HepG2 (cell line): ENCODE results near the gene FKBP10. TPM values are rescaled to one million over a fixed set of nuclear protein-coding genes. Genes with fewer than 3 reads are reported as not detected.

Source experiments
- EP300 ChIP-seq, 3 experiments: sonication (generic) in 1 of 3; formaldehyde crosslinking in 1 of 3; IDR thresholded peaks; 2 replicates each; pipeline versions ENCODE4 v1.5.1 to v1.6.1; 2011 to 2020; ENCODE audit warnings: low read depth in 2 of 3, low read length in 2 of 3, borderline replicate concordance in 1 of 3, improper control_type of control experiment in 1 of 3, mild to moderate bottlenecking in 1 of 3, missing genetic modification reagents in 1 of 3, moderate library complexity in 1 of 3
- IRF2 ChIP-seq: IDR thresholded peaks from 2 replicates; pipeline ENCODE4 v1.6.1; 2018; ENCODE audit warnings: missing genetic modification reagents, missing compliant biosample characterization
- KAT8 ChIP-seq: IDR thresholded peaks from 2 replicates; pipeline ENCODE4 v1.6.1; 2016; ENCODE audit warnings: missing genetic modification reagents, missing compliant biosample characterization
- SAFB2 ChIP-seq: sonication (generic); formaldehyde crosslinking; IDR thresholded peaks from 2 replicates; pipeline ENCODE4 v1.5.1; 2020; ENCODE audit warnings: missing genetic modification reagents, low read depth, mild to moderate bottlenecking, borderline replicate concordance
- SRSF1 ChIP-seq: fragments of 200-400 bp; formaldehyde crosslinking; optimal IDR thresholded peaks from 2 replicates; pipeline ENCODE3; 2017; ENCODE audit warnings: mild to moderate bottlenecking, low read depth, low read length, moderate library complexity
- TRIM24 ChIP-seq: sonication (generic); formaldehyde crosslinking; IDR thresholded peaks from 2 replicates; pipeline ENCODE4 v1.8.0; 2022; ENCODE audit warnings: mild to moderate bottlenecking, missing genetic modification reagents
- WIZ ChIP-seq: sonication (generic); formaldehyde crosslinking; IDR thresholded peaks from 2 replicates; pipeline ENCODE4 v1.5.1; 2020; ENCODE audit warnings: mild to moderate bottlenecking, missing genetic modification reagents
- ZNF121 ChIP-seq: sonication (generic); formaldehyde crosslinking; IDR thresholded peaks from 2 replicates; pipeline ENCODE4 v1.5.0; 2020; ENCODE audit warnings: mild to moderate bottlenecking, missing genetic modification reagents
- ZNF136 ChIP-seq: sonication (generic); formaldehyde crosslinking; IDR thresholded peaks from 2 replicates; pipeline ENCODE4 v1.8.1; 2022; ENCODE audit warnings: low read depth, mild to moderate bottlenecking, moderate library complexity, missing genetic modification reagents
- ZNF572 ChIP-seq: sonication (generic); formaldehyde crosslinking; IDR thresholded peaks from 2 replicates; pipeline ENCODE4 v1.5.1; 2020; ENCODE audit warnings: mild to moderate bottlenecking, missing genetic modification reagents
- polyA plus RNA-seq, 8 experiments: library from polyadenylated mRNA; depleted of rRNA in 3 of 8; stranded (reverse) in 7 of 8; unstranded in 1 of 8; fragments of >200 nt; fragmentation: Illumina TruSeq in 4 of 8; extraction: Trizol in 4 of 8; gene quantifications; 2 replicates each; pipeline versions ENCODE4 v1.2.1 to v1.2.3, GENCODE V29; 2011 to 2016; ENCODE audit warnings: low read depth in 4 of 8, missing spikeins in 1 of 8, mixed read lengths in 1 of 8; ENCODE audit not compliant: insufficient read depth in 1 of 8
- total RNA-seq, 5 experiments: library from RNA; depleted of rRNA; stranded (reverse); fragments of >200 nt; fragmentation: Illumina TruSeq; extraction: Trizol; gene quantifications; 2 replicates each; pipeline ENCODE4 v1.2.3, GENCODE V29; 2016; ENCODE audit warnings: low read depth in 1 of 5
- TF ChIP-seq, protein P1 (sequence below): sonication (generic); formaldehyde crosslinking; IDR thresholded peaks from 2 replicates; pipeline ENCODE4 v1.8.0; 2022; ENCODE audit warnings: low read depth, missing genetic modification reagents
- TF ChIP-seq, protein P2 (sequence below): sonication (generic); formaldehyde crosslinking; IDR thresholded peaks from 2 replicates; pipeline ENCODE4 v1.8.1; 2023; ENCODE audit warnings: mild to moderate bottlenecking, missing genetic modification reagents
- TF ChIP-seq, protein P3 (sequence below): sonication (generic); formaldehyde crosslinking; IDR thresholded peaks from 2 replicates; pipeline ENCODE4 v1.4.0; 2020; ENCODE audit warnings: mild to moderate bottlenecking, missing genetic modification reagents
- TF ChIP-seq, protein P4 (sequence below): IDR thresholded peaks from 2 replicates; pipeline ENCODE4 v1.6.1; 2016; ENCODE audit warnings: missing compliant biosample characterization, missing genetic modification reagents, borderline replicate concordance
- TF ChIP-seq, protein P5 (sequence below): IDR thresholded peaks from 2 replicates; pipeline ENCODE4 v1.6.1; 2016; ENCODE audit warnings: missing biosample characterization, missing genetic modification reagents, low read depth
- TF ChIP-seq, protein P6 (sequence below): sonication (generic); formaldehyde crosslinking; IDR thresholded peaks from 2 replicates; pipeline ENCODE4 v1.5.1; 2020; ENCODE audit warnings: missing genetic modification reagents, mild to moderate bottlenecking, borderline replicate concordance
- TF ChIP-seq, protein P7 (sequence below): sonication (generic); formaldehyde crosslinking; IDR thresholded peaks from 2 replicates; pipeline ENCODE4 v1.5.0; 2020; ENCODE audit warnings: mild to moderate bottlenecking, missing genetic modification reagents, moderate library complexity

The FKBP10 gene
- total and polyA plus RNA-seq, 2 of the 13 experiments (the other 11 are each of a cell fraction or from before 2014, with no cell fraction given) = 149 to 573 TPM

DNA sequence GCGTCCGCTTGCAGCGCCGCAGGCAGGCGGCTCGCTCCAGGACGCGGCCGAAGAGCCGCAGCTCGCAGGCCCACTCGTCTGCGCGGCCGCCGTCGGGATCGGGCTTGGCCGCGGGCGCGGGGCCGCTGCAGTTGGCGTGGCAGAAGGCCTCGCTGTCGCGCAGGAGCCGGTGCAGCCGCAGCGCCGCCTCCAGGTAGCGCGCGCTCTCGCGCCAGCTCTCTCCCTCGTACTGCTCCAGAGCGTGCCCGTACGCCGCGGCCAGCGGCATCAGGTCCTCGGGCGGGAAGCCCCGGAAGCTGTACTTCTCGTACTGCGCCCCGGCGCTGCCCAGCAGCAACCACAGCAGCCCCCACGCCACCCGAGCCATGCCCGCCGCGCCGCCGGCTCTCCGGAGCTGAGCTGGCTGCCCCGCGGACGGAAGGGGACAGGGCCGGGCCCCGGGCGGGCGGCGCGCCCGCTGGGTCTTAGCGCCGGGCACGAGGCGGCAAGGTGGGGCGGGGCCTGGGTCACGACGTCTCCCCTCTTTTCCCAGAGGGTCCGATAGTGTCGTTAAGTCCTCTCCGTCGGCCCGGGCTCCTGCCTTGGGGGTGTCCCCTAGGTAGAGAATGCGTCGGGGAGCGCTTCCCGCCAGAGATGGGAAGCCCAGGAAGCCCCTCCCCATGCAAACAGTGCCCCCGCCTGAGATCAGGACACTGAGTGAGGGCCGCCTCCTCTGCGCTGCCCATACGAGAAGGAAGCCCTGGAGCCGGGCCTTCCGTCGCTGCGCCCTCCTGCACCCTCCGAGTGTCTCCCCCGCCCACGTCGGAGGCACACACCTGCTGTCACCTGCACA lies 1.0 kb upstream of the FKBP10 start, which contains the start of gene P3H4 (continued):
- TF ChIP-seq TRIM24 (no peak), ZNF121 (peak; percentile 3; the same call in 1 of the 2 replicates), ZNF572 (CRISPR knock-in tag) (peak; percentile 82; the same call in 1 of the 2 replicates), IRF2 (CRISPR knock-in tag) (peak; percentile 54; the same call in 1 of the 2 replicates), SAFB2 (no peak; the same call in 1 of the 2 replicates), KAT8 (CRISPR knock-in tag) (peak; percentile 39; the same call in 1 of the 2 replicates), WIZ (CRISPR knock-in tag) (no peak; the same call in 1 of the 2 replicates), EP300 (IDR thresholded peaks at IDR 0.05; ENCODE audit: low read depth in 2 of 2, low read length in 2 of 2) (peak; percentile 15 to 41; a peak in 1 of 4 replicates), EP300 (CRISPR knock-in tag; IDR thresholded peaks at IDR 0.05; ENCODE audit: borderline replicate concordance) (no peak), SRSF1 (peak; percentile 61), ZNF136 (no peak; the same call in 1 of the 2 replicates)
- TF ChIP-seq, protein P1, sequence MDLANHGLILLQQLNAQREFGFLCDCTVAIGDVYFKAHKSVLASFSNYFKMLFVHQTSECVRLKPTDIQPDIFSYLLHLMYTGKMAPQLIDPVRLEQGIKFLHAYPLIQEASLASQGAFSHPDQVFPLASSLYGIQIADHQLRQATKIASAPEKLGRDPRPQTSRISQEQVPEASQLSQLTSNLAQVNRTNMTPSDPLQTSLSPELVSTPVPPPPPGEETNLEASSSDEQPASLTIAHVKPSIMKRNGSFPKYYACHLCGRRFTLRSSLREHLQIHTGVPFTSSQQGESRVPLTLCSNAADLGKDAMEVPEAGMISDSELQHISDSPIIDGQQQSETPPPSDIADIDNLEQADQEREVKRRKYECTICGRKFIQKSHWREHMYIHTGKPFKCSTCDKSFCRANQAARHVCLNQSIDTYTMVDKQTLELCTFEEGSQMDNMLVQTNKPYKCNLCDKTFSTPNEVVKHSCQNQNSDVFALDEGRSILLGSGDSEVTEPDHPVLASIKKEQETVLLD (CRISPR knock-in tag) = peak; percentile 83; the same call in 1 of the 2 replicates
- TF ChIP-seq, protein P2, sequence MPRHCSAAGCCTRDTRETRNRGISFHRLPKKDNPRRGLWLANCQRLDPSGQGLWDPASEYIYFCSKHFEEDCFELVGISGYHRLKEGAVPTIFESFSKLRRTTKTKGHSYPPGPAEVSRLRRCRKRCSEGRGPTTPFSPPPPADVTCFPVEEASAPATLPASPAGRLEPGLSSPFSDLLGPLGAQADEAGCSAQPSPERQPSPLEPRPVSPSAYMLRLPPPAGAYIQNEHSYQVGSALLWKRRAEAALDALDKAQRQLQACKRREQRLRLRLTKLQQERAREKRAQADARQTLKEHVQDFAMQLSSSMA (CRISPR knock-in tag) = 0 out of 2 replicates have a peak, but pooled peaks have one; percentile 20
- TF ChIP-seq, protein P3, sequence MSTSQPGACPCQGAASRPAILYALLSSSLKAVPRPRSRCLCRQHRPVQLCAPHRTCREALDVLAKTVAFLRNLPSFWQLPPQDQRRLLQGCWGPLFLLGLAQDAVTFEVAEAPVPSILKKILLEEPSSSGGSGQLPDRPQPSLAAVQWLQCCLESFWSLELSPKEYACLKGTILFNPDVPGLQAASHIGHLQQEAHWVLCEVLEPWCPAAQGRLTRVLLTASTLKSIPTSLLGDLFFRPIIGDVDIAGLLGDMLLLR (CRISPR knock-in tag) = peak; percentile 86; the same call in 1 of the 2 replicates
- TF ChIP-seq, protein P4, sequence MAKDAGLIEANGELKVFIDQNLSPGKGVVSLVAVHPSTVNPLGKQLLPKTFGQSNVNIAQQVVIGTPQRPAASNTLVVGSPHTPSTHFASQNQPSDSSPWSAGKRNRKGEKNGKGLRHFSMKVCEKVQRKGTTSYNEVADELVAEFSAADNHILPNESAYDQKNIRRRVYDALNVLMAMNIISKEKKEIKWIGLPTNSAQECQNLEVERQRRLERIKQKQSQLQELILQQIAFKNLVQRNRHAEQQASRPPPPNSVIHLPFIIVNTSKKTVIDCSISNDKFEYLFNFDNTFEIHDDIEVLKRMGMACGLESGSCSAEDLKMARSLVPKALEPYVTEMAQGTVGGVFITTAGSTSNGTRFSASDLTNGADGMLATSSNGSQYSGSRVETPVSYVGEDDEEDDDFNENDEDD (CRISPR knock-in tag) = peak; percentile 74; the same call in 1 of the 2 replicates
- TF ChIP-seq, protein P5, sequence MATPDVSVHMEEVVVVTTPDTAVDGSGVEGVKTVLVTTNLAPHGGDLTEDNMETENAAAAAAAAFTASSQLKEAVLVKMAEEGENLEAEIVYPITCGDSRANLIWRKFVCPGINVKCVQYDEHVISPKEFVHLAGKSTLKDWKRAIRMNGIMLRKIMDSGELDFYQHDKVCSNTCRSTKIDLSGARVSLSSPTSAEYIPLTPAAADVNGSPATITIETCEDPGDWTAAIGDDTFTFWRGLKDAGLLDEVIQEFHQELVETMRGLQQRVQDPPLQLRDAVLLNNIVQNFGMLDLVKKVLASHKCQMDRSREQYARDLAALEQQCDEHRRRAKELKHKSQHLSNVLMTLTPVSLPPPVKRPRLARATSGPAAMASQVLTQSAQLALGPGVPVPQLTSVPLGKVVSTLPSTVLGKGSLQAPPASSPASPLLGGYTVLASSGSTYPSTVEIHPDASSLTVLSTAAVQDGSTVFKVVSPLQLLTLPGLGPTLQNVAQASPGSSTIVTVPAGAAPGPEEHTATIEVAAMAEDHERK (CRISPR knock-in tag) = peak; percentile 35; the same call in 1 of the 2 replicates
- TF ChIP-seq, protein P6, sequence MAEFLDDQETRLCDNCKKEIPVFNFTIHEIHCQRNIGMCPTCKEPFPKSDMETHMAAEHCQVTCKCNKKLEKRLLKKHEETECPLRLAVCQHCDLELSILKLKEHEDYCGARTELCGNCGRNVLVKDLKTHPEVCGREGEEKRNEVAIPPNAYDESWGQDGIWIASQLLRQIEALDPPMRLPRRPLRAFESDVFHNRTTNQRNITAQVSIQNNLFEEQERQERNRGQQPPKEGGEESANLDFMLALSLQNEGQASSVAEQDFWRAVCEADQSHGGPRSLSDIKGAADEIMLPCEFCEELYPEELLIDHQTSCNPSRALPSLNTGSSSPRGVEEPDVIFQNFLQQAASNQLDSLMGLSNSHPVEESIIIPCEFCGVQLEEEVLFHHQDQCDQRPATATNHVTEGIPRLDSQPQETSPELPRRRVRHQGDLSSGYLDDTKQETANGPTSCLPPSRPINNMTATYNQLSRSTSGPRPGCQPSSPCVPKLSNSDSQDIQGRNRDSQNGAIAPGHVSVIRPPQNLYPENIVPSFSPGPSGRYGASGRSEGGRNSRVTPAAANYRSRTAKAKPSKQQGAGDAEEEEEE = no peak
- TF ChIP-seq, protein P7, sequence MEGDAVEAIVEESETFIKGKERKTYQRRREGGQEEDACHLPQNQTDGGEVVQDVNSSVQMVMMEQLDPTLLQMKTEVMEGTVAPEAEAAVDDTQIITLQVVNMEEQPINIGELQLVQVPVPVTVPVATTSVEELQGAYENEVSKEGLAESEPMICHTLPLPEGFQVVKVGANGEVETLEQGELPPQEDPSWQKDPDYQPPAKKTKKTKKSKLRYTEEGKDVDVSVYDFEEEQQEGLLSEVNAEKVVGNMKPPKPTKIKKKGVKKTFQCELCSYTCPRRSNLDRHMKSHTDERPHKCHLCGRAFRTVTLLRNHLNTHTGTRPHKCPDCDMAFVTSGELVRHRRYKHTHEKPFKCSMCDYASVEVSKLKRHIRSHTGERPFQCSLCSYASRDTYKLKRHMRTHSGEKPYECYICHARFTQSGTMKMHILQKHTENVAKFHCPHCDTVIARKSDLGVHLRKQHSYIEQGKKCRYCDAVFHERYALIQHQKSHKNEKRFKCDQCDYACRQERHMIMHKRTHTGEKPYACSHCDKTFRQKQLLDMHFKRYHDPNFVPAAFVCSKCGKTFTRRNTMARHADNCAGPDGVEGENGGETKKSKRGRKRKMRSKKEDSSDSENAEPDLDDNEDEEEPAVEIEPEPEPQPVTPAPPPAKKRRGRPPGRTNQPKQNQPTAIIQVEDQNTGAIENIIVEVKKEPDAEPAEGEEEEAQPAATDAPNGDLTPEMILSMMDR = peak; percentile 87
